Adrenal gland (tissue), 5 donors: ENCODE data around the gene HSPB3.

ENCODE experiments used
- POLR2A ChIP-seq, 2 donors: fragments of 450-650 bp; IDR thresholded peaks; one replicate each; pipeline ENCODE4 v1.6.1; 2017; ENCODE audit warnings: antibody characterized with exemption in 2 of 2, mild to moderate bottlenecking in 2 of 2, moderate library complexity in 1 of 2
- TF ChIP-seq, protein P1 (sequence below), 6 experiments: fragments of 450-650 bp in 4 of 6; fragments of 200-600 bp in 2 of 6; sonication (generic) in 1 of 6; IDR thresholded peaks; 1 replicate in 5 of 6; 2 replicates in 1 of 6; pipeline versions ENCODE4 v1.5.1 to v1.8.0; 2016 to 2021; ENCODE audit warnings: antibody characterized with exemption in 6 of 6, mild to moderate bottlenecking in 2 of 6, moderate library complexity in 1 of 6
- donor health status: DM: no; HTN: no; CAD: no.

DNA sequence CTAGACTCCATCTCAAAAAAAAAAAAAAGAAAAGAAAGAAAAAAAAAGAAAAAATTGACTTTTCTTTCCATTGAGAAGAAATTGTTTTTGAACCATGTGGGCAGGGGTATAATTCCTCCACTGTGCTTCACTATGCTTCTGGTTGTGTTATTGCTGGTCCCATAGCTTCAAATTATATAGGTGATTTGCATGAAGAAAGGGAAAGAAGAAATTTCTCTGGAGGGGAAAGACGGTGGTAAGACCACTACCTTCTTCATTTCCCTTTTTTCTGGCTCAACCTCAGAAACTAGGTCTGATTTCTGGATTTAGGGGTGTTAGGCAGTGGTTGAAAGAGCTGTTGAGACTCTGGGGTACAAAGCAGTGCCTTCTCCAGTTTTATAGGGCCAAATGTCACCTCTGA is 29.3 kb upstream of the HSPB3 start:
- TF ChIP-seq, protein P1, sequence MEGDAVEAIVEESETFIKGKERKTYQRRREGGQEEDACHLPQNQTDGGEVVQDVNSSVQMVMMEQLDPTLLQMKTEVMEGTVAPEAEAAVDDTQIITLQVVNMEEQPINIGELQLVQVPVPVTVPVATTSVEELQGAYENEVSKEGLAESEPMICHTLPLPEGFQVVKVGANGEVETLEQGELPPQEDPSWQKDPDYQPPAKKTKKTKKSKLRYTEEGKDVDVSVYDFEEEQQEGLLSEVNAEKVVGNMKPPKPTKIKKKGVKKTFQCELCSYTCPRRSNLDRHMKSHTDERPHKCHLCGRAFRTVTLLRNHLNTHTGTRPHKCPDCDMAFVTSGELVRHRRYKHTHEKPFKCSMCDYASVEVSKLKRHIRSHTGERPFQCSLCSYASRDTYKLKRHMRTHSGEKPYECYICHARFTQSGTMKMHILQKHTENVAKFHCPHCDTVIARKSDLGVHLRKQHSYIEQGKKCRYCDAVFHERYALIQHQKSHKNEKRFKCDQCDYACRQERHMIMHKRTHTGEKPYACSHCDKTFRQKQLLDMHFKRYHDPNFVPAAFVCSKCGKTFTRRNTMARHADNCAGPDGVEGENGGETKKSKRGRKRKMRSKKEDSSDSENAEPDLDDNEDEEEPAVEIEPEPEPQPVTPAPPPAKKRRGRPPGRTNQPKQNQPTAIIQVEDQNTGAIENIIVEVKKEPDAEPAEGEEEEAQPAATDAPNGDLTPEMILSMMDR (IDR thresholded peaks at IDR 0.05) = no peak
- TF ChIP-seq POLR2A (IDR thresholded peaks at IDR 0.05) = no peak
